ENCODE measurements around the gene LMF1. TPM values are rescaled to one million over a fixed set of nuclear protein-coding genes. Genes with fewer than 3 reads are reported as not detected.

The LMF1 gene
- total and polyA plus RNA-seq, 2 donors from 2014 or later: 15.4 to 28.6 TPM

GRCh38 chr16:814974-815373, 155.8 kb downstream of the LMF1 start:
- Histone ChIP-seq H3K36me3 (ENCODE audit: control insufficient read depth in 2 of 3, insufficient read depth in 3 of 3, low read length in 3 of 3) (no peaks in the 10 kb centered on the region), H3K4me3 (ENCODE audit: low read length in 3 of 3) (no peak overlapping the region), H3K27ac (ENCODE audit: low read depth in 2 of 2, low read length in 2 of 2) (no peak overlapping the region), H3K9ac (ENCODE audit: low read length in 3 of 3) (no peak overlapping the region), H3K4me1 (ENCODE audit: control insufficient read depth in 2 of 3, insufficient read depth in 2 of 3, low read depth in 1 of 3, low read length in 3 of 3) (no peaks in the 10 kb centered on the region), H3K9me3 (ENCODE audit: control insufficient read depth in 2 of 3, insufficient read depth in 1 of 3, low read length in 3 of 3) (peaks cover 0 to 2% (median 0%) of the 10 kb centered on the region in 3 donors), H3K27me3 (ENCODE audit: control insufficient read depth, insufficient read depth, low read length) (peaks cover 7% of the 10 kb centered on the region)
- no peak for TF ChIP-seq CTCF (IDR thresholded peaks at IDR 0.05; ENCODE audit: borderline replicate concordance, extremely low read depth, insufficient read depth)
- FAIRE-seq: no peak
- DNase-seq: no peak
- intact Hi-C loops (cut with DNase I): no loop called here

GRCh38 chr16:813916-814412, 156.8 kb downstream of the LMF1 start:
- H3K4me3 ChIP-seq (ENCODE audit: low read length in 3 of 3): no peak overlapping the region
- H3K27ac ChIP-seq (ENCODE audit: low read depth in 2 of 2, low read length in 2 of 2): no peak overlapping the region
- H3K9ac ChIP-seq (ENCODE audit: low read length in 3 of 3): no peak overlapping the region
- TF ChIP-seq CTCF (IDR thresholded peaks at IDR 0.05; ENCODE audit: borderline replicate concordance, extremely low read depth, insufficient read depth): no peak
- peaks cover 7% of the 10 kb centered on the region for H3K27me3 ChIP-seq (ENCODE audit: control insufficient read depth, insufficient read depth, low read length)
- H3K9me3 ChIP-seq (ENCODE audit: control insufficient read depth in 2 of 3, insufficient read depth in 1 of 3, low read length in 3 of 3): peaks cover 0 to 2% (median 0%) of the 10 kb centered on the region in 3 donors
- no peaks in the 10 kb centered on the region for H3K4me1 ChIP-seq (ENCODE audit: control insufficient read depth in 2 of 3, insufficient read depth in 2 of 3, low read depth in 1 of 3, low read length in 3 of 3)
- FAIRE-seq: no peak
- no peak for DNase-seq
- H3K36me3 ChIP-seq (ENCODE audit: control insufficient read depth in 2 of 3, insufficient read depth in 3 of 3, low read length in 3 of 3): no peaks in the 10 kb centered on the region
- intact Hi-C loops (cut with DNase I): no loop called here

- peak; percentile 21 for TF ChIP-seq CTCF (IDR thresholded peaks at IDR 0.05; ENCODE audit: borderline replicate concordance, extremely low read depth, insufficient read depth)
- no peak overlapping the region for H3K27ac ChIP-seq (ENCODE audit: low read depth in 2 of 2, low read length in 2 of 2)
- no peak for FAIRE-seq
- no peaks in the 10 kb centered on the region for H3K9me3 ChIP-seq (ENCODE audit: control insufficient read depth in 2 of 3, insufficient read depth in 1 of 3, low read length in 3 of 3)
- H3K27me3 ChIP-seq (ENCODE audit: control insufficient read depth, insufficient read depth, low read length): peaks cover 3% of the 10 kb centered on the region
- no peak overlapping the region for H3K4me3 ChIP-seq (ENCODE audit: low read length in 3 of 3)
- intact Hi-C loops (cut with DNase I): no loop called here
- DNase-seq: peak in 2 of 5 donors; percentile 61 to 65
- no peak overlapping the region for H3K9ac ChIP-seq (ENCODE audit: low read length in 3 of 3)
- H3K36me3 ChIP-seq (ENCODE audit: control insufficient read depth in 2 of 3, insufficient read depth in 3 of 3, low read length in 3 of 3): no peaks in the 10 kb centered on the region
- H3K4me1 ChIP-seq (ENCODE audit: control insufficient read depth in 2 of 3, insufficient read depth in 2 of 3, low read depth in 1 of 3, low read length in 3 of 3): peaks cover 0 to 2% (median 0%) of the 10 kb centered on the region in 3 donors
Observed at GRCh38 chr16:813204-813915, 157.4 kb downstream of the LMF1 start.

Data from kidney (tissue), 14 donors.